Peyer's patch (tissue), 4 donors: Measurements from ENCODE around the gene MEN1.

Experiments
- CTCF ChIP-seq, 6 experiments: fragments of 450-650 bp in 4 of 6; fragments of 200-600 bp in 2 of 6; sonication (generic) in 1 of 6; IDR thresholded peaks; one replicate each; pipeline ENCODE4 v1.5.1; 2017 to 2019; ENCODE audit warnings: antibody characterized with exemption in 6 of 6, mild to moderate bottlenecking in 3 of 6, moderate library complexity in 1 of 6
- POLR2A ChIP-seq, 2 donors: fragments of 450-650 bp; IDR thresholded peaks; one replicate each; pipeline ENCODE4 v1.5.1; 2017; ENCODE audit warnings: antibody characterized with exemption in 2 of 2, mild to moderate bottlenecking in 2 of 2, moderate library complexity in 2 of 2

GRCh38 chr11:64765851-64766665 is 44.3 kb downstream of the MEN1 start:
- no peak for TF ChIP-seq CTCF (IDR thresholded peaks at IDR 0.05)
- TF ChIP-seq POLR2A (IDR thresholded peaks at IDR 0.05) = no peak
